HEK293 (cell line): ENCODE data around the gene R3HDM1.

ENCODE experiments used
- CTCF ChIA-PET: fragments of 350-600 bp; formaldehyde crosslinking; extraction: SDS; loops from one replicate; lab custom pipeline; 2021; ENCODE audit warnings: antibody characterized with exemption; lab: Yijun Ruan, JAX
- POLR2A ChIA-PET: fragments of 300-600 bp; formaldehyde crosslinking; extraction: SDS; loops from one replicate; lab custom pipeline; 2020; ENCODE audit warnings: antibody characterized with exemption, inconsistent platforms; lab: Yijun Ruan, JAX
- H3K27ac ChIP-seq: fragments of 200-500 bp; sonication (Bioruptor generic); 2 replicates; pipeline ENCODE4 v1.5.1; 2014; ENCODE audit warnings: low read depth, low read length, control low read depth, inconsistent platforms; ENCODE audit errors: extremely low read depth
- H3K36me3 ChIP-seq, 2 experiments: fragments of 200-500 bp in 1 of 2; sonication (Bioruptor generic) in 1 of 2; 1 replicate in 1 of 2; 2 replicates in 1 of 2; pipeline ENCODE4 v1.5.1; 2014 to 2017; ENCODE audit warnings: inconsistent platforms in 2 of 2, low read length in 2 of 2; ENCODE audit not compliant: control insufficient read depth in 2 of 2, insufficient read depth in 1 of 2
- H3K4me1 ChIP-seq: fragments of 200-500 bp; sonication (Bioruptor generic); 2 replicates; pipeline ENCODE4 v1.5.1; 2014; ENCODE audit warnings: mild to moderate bottlenecking, low read length, inconsistent platforms; ENCODE audit not compliant: control insufficient read depth, insufficient read depth
- H3K4me3 ChIP-seq: 2 replicates; pipeline ENCODE4 v1.5.1; 2011; ENCODE audit warnings: low read depth, mild to moderate bottlenecking, control low read depth, low read length, moderate library complexity
- H3K9me3 ChIP-seq: fragments of 200-500 bp; sonication (Bioruptor generic); 2 replicates; pipeline ENCODE4 v1.5.1; 2014; ENCODE audit warnings: low read depth, low read length, inconsistent platforms; ENCODE audit not compliant: control insufficient read depth, insufficient read depth
- EGR2 ChIP-seq: fragments of 450-650 bp; formaldehyde crosslinking; IDR thresholded peaks from 2 replicates; pipeline ENCODE4 v1.5.1; 2016; ENCODE audit warnings: low read depth, missing biosample characterization, missing genetic modification characterization
- PRDM10 ChIP-seq: fragments of 450-650 bp; formaldehyde crosslinking; IDR thresholded peaks from 2 replicates; pipeline ENCODE4 v1.5.1; 2016; ENCODE audit warnings: missing biosample characterization, missing genetic modification characterization
- SCRT1 ChIP-seq: fragments of 450-650 bp; formaldehyde crosslinking; IDR thresholded peaks from 2 replicates; pipeline ENCODE4 v1.5.1; 2016; ENCODE audit warnings: missing biosample characterization, missing genetic modification characterization, borderline replicate concordance
- SP7 ChIP-seq: fragments of 450-650 bp; formaldehyde crosslinking; IDR thresholded peaks from 2 replicates; pipeline ENCODE4 v1.5.1; 2016; ENCODE audit warnings: missing biosample characterization, missing genetic modification characterization
- WT1 ChIP-seq: fragments of 450-650 bp; formaldehyde crosslinking; IDR thresholded peaks from 2 replicates; pipeline ENCODE4 v1.5.1; 2016; ENCODE audit warnings: missing biosample characterization, missing genetic modification characterization
- ZIC2 ChIP-seq: fragments of 450-650 bp; formaldehyde crosslinking; IDR thresholded peaks from 2 replicates; pipeline ENCODE4 v1.5.1; 2016; ENCODE audit warnings: missing biosample characterization, missing genetic modification characterization
- ZNF148 ChIP-seq: fragments of 450-650 bp; formaldehyde crosslinking; IDR thresholded peaks from 2 replicates; pipeline ENCODE4 v1.5.0; 2017; ENCODE audit warnings: missing biosample characterization, missing genetic modification characterization, borderline replicate concordance
- ZNF26 ChIP-seq: fragments of 450-650 bp; formaldehyde crosslinking; IDR thresholded peaks from 2 replicates; pipeline ENCODE4 v1.5.1; 2016; ENCODE audit warnings: missing biosample characterization, missing genetic modification characterization
- ZNF266 ChIP-seq: fragments of 450-650 bp; formaldehyde crosslinking; IDR thresholded peaks from 2 replicates; pipeline ENCODE4 v1.5.1; 2016; ENCODE audit warnings: missing biosample characterization, missing genetic modification characterization, low read depth
- ZNF354C ChIP-seq: fragments of 450-650 bp; formaldehyde crosslinking; IDR thresholded peaks from 2 replicates; pipeline ENCODE4 v1.5.1; 2016; ENCODE audit warnings: missing biosample characterization, missing genetic modification characterization, low read depth, borderline replicate concordance
- ZNF37A ChIP-seq: fragments of 450-650 bp; IDR thresholded peaks from 2 replicates; pipeline ENCODE4 v1.5.1; 2018; ENCODE audit warnings: missing biosample characterization, missing genetic modification characterization
- ZNF510 ChIP-seq: fragments of 450-650 bp; formaldehyde crosslinking; IDR thresholded peaks from 2 replicates; pipeline ENCODE4 v1.5.1; 2018; ENCODE audit warnings: mild to moderate bottlenecking, missing genetic modification characterization, missing biosample characterization; ENCODE audit not compliant: insufficient replicate concordance
- ZNF549 ChIP-seq: fragments of 450-650 bp; IDR thresholded peaks from 2 replicates; pipeline ENCODE4 v1.5.1; 2018; ENCODE audit warnings: missing biosample characterization, missing genetic modification characterization, mild to moderate bottlenecking, inconsistent platforms, moderate library complexity
- ZNF561 ChIP-seq: fragments of 450-650 bp; IDR thresholded peaks from 2 replicates; pipeline ENCODE4 v1.5.1; 2018; ENCODE audit warnings: missing biosample characterization, missing genetic modification characterization, borderline replicate concordance
- ZNF580 ChIP-seq: fragments of 450-650 bp; formaldehyde crosslinking; IDR thresholded peaks from 2 replicates; pipeline ENCODE4 v1.5.1; 2016; ENCODE audit warnings: missing biosample characterization, missing genetic modification characterization

Gene R3HDM1

GRCh38 chr2:135698838-135699237 lies 167.6 kb downstream of the R3HDM1 start (continued):
- TF ChIP-seq ZNF580 (tag by site-specific recombination) (no peak), ZNF26 (tag by site-specific recombination) (no peak), SCRT1 (tag by site-specific recombination) (no peak), ZNF354C (tag by site-specific recombination) (no peak), ZNF37A (tag by site-specific recombination) (no peak), ZNF148 (tag by site-specific recombination) (no peak), PRDM10 (no peak), EGR2 (tag by site-specific recombination) (no peak), ZNF510 (tag by site-specific recombination) (no peak), ZNF561 (no peak)
- TF ChIP-seq, all 188 proteins: peak for 0

- Histone ChIP-seq H3K36me3 (peaks cover 1 to 3% of the 10 kb centered on the region in 2 experiments; a peak in 2 of 3 replicates), H3K27ac (no peak overlapping the region), H3K4me3 (no peak overlapping the region), H3K9me3 (no peaks in the 10 kb centered on the region), H3K4me1 (no peaks in the 10 kb centered on the region)
- TF ChIP-seq SP7 (tag by site-specific recombination) (no peak), ZNF549 (tag by site-specific recombination) (no peak), ZIC2 (tag by site-specific recombination) (no peak), PRDM10 (no peak), ZNF266 (tag by site-specific recombination) (no peak), WT1 (tag by site-specific recombination) (no peak)
- CTCF ChIA-PET, result interaction anchor here (0.8 to 1.7 kb wide), 3 partner anchors 9 to 105 kb away, joined by 3 to 6 read pairs (median 3); partner anchors contain the start of gene UBXN4
- POLR2A ChIA-PET, result no interaction called here
Measured at GRCh38 chr2:135701442-135701841, 170.2 kb downstream of the R3HDM1 start.
